HFF-Myc (cell line): ENCODE results near the gene ATP1A4.

ENCODE experiments used
- DNase-seq: peaks from one replicate; pipeline ENCODE4 v3.0.0-alpha.2; 2011; ENCODE audit warnings: low read depth; ENCODE audit errors: extremely low read depth
- H3K4me3 ChIP-seq: replicated peaks from 2 replicates; pipeline ENCODE4 v1.5.1; 2011; ENCODE audit warnings: low read depth, mild to moderate bottlenecking, control low read depth, low read length
- TF ChIP-seq, protein P1 (sequence below): IDR thresholded peaks from 2 replicates; pipeline ENCODE4 v1.5.1; 2012; ENCODE audit warnings: mild to moderate bottlenecking, low read depth, low read length, control low read depth; ENCODE audit errors: missing control alignments

Gene ATP1A4

GRCh38 chr1:160154790-160155189, 3.4 kb downstream of the ATP1A4 start:
- no peak overlapping the region for H3K4me3 ChIP-seq
- TF ChIP-seq, protein P1, sequence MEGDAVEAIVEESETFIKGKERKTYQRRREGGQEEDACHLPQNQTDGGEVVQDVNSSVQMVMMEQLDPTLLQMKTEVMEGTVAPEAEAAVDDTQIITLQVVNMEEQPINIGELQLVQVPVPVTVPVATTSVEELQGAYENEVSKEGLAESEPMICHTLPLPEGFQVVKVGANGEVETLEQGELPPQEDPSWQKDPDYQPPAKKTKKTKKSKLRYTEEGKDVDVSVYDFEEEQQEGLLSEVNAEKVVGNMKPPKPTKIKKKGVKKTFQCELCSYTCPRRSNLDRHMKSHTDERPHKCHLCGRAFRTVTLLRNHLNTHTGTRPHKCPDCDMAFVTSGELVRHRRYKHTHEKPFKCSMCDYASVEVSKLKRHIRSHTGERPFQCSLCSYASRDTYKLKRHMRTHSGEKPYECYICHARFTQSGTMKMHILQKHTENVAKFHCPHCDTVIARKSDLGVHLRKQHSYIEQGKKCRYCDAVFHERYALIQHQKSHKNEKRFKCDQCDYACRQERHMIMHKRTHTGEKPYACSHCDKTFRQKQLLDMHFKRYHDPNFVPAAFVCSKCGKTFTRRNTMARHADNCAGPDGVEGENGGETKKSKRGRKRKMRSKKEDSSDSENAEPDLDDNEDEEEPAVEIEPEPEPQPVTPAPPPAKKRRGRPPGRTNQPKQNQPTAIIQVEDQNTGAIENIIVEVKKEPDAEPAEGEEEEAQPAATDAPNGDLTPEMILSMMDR, result no peak
- no peak for DNase-seq

DNA sequence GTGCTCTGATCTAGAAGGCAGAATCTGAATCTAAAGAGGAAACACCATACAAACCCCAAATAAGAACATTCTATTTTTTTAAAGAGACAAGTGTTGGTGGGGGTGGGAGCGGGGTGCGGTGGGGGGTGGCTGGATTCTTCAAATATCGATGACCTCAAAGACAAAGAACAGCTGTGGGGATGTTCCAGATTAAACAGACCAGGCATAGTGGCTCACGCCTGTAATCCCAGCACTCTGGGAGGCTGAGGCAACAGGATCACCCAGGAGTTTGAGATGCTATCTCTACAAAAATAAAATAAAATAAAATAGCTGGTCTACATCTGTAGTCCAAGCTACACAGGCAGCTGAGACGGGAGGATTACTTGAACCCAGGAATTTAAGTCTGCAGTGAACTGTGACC, 5.0 kb downstream of the ATP1A4 start:
- TF ChIP-seq, protein P1, result no peak

GRCh38 chr1:160157174-160157573, 5.8 kb downstream of the ATP1A4 start:
- no peak overlapping the region for H3K4me3 ChIP-seq
- DNase-seq, result no peak
- TF ChIP-seq, protein P1, result no peak

More for the DNA sequence above, 5.0 kb downstream of the ATP1A4 start:
- no peak overlapping the region for H3K4me3 ChIP-seq
- DNase-seq, result no peak

DNA sequence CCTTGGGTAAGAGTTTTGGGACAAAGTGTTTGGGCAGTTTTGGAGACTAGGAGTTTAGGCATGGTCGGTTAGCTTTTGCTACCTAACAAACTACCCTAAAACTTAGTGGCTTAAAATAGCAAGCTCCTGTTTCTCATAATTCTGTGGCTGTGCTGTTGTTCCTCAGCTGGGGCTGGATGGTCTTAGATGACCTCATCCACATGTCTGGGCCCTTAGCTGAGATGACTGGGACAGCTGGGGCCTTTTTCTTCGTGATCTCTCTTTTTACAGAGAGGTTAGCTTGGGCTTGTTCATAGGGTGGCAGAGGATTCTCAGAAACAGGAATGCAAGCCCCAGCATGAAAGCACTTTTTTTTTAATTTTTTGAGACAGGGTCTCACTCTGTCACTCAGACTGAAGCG, 6.6 kb downstream of the ATP1A4 start:
- no peak for DNase-seq
- no peak overlapping the region for H3K4me3 ChIP-seq
- TF ChIP-seq, protein P1, result no peak

GRCh38 chr1:160158534-160158933, 7.1 kb downstream of the ATP1A4 start:
- TF ChIP-seq, protein P1, result no peak
- H3K4me3 ChIP-seq, result no peak overlapping the region
- DNase-seq, result no peak

DNA sequence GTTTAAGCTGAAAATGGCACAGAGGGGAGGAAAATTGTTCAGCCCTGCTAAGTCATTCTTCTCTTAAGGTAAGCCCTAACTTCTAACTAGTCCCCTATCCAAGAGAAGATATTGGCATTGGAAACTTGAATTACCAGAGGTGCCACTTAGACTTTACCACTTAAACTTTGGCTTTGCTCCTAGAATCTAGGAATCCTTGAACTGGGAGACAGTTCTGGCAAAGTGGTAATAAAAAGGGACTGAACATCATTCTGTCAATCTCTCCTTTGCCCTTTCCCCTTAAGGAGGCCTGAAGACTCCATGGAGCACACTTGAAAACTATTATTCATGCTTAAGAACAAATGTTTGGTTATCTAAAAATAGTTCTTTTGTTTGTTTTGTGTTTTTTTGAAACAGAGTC, 8.4 kb downstream of the ATP1A4 start:
- TF ChIP-seq, protein P1, result no peak
- no peak for DNase-seq
- no peak overlapping the region for H3K4me3 ChIP-seq

DNA sequence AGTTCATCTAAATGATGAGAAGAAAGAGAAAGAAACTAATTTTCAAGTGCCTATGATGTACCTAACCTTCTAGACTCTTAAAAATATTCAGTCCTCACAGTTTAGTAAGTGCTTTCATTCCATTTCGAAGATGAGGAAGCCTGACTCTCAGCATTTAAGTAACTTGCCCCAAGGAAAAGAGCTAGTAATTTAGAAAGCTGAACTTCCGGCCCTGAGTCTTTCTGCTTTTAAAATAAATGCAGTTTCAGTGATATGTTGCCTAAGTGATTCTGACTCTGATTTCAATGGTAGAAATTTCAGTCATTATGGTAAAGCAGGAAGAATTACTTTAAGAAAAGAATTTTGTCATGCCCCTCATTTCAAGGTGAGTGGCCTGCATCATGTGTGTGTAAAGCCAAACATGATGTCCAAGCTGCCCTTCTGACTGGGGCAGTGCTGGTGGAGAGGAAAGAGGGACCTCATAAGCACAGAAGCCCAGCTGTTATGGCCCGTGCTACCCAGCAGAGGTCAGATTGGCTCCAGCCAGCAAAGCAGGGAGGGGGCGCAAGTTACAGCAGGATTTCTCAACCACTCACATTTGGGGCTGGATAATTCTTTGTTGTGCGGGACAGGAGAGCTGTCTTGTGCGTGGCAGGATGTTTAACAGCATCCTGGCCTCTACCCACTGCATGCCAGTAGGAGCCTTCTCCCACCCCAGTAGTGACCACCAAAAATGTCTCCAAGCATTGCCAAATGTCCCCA, 10.7 kb downstream of the ATP1A4 start:
- no peak overlapping the region for H3K4me3 ChIP-seq
- TF ChIP-seq, protein P1, result peak; percentile 30
- no peak for DNase-seq
